CD4-positive, alpha-beta T cell treated with Interleukin-6 for 4 hours (primary cell): ENCODE measurements around the gene LRP1.
A peak's percentile ranks its signal among the peaks of the same experiment; 100 is the strongest.

Experiments used
- DNase-seq: peaks from one replicate; pipeline ENCODE4 v3.0.0-alpha.2; 2020; ENCODE audit warnings: mixed read lengths

The LRP1 gene

GRCh38 chr12:57215065-57215464, 86.8 kb downstream of the LRP1 start:
- no peak for DNase-seq

- DNase-seq: peak; percentile 16
Measured at GRCh38 chr12:57215668-57216013, 87.4 kb downstream of the LRP1 start.

- peak; percentile 83 for DNase-seq
Measured at GRCh38 chr12:57216014-57216911, 88.0 kb downstream of the LRP1 start, which contains the start of gene NXPH4. Gene NXPH4 (plus strand): TSS chr12:57216794. CDS start chr12:57216970, 176 bp downstream.

- peak; percentile 31 for DNase-seq
Measured at GRCh38 chr12:57216921-57217879, 88.9 kb downstream of the LRP1 start.

- no peak for DNase-seq
Measured at GRCh38 chr12:57218030-57218853, 90.0 kb downstream of the LRP1 start.

GRCh38 chr12:57219205-57219992, 91.1 kb downstream of the LRP1 start:
- DNase-seq: no peak

- no peak for DNase-seq
Measured at GRCh38 chr12:57219993-57220754, 91.9 kb downstream of the LRP1 start.

DNA sequence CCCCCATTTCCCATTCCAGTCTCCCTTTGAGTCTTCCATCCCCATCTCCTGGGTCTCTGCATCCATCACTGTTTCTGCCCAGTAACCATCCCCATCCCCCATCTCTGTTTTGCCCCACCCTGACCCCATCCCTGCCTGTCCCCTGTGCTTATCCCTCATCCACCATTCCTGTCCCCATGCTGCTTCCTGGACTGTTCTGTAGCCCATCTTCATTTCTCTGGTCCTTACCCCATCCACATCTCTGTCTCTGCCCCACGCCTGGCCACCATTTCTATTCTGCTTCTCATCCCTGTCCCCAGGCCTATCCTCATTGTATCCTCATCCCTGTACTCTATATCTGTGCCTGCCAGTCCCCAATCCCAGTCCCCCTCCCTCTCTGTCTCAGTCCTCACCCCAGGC, 92.5 kb downstream of the LRP1 start:
- no peak for DNase-seq

GRCh38 chr12:57221169-57221917, 93.1 kb downstream of the LRP1 start:
- DNase-seq: no peak

- DNase-seq: no peak
Measured at GRCh38 chr12:57222286-57223190, 94.3 kb downstream of the LRP1 start.

DNA sequence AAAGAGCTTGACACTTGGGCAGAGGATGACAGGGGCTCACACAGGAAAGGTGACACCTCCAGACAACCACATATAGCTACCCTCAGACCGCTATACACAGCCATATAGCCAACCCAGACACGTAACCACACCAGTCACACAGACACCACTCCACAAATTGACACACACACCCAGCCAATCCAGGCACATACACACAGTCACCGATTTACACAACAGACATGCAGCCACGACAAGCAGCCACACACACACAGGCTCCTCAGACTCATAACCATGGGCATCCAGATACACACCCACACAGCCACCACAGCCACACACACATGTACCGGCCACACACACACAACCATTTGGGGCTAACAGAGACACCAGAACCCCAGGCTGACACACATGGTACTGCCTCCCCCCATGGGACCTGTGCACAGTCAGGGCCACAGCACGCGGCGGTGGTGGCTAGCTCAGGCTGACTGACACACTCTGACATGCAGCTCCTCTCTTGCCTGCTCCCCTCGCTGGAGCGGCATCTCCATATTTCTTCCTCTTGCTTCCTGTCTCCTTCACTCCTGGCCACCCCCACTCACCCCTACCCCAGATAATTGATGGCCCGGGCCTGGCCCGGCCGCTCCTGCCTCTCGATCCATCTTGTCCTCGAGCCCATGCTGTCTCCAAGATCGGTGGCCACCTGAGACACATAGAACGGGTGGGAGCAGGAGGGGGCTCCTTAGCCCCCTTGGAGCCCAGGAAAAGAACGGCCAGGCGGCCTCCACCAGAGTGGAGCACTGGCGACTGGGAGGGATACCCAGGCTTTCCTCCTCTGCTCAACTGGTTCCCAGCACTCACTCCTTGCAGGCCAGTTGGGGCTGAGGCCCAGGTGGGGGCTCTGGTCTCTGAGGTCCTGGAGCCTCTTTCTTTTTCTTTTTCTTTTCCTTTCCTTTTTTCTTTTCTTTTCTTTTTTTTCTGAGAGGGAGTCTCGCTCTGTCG, 95.2 kb downstream of the LRP1 start:
- no peak for DNase-seq

- no peak for DNase-seq
Measured at GRCh38 chr12:57224278-57224972, 96.1 kb downstream of the LRP1 start.

GRCh38 chr12:57224973-57225679, 96.8 kb downstream of the LRP1 start:
- DNase-seq: peak; percentile 80

- no peak for DNase-seq
Measured at GRCh38 chr12:57225680-57226210, 97.5 kb downstream of the LRP1 start.

DNA sequence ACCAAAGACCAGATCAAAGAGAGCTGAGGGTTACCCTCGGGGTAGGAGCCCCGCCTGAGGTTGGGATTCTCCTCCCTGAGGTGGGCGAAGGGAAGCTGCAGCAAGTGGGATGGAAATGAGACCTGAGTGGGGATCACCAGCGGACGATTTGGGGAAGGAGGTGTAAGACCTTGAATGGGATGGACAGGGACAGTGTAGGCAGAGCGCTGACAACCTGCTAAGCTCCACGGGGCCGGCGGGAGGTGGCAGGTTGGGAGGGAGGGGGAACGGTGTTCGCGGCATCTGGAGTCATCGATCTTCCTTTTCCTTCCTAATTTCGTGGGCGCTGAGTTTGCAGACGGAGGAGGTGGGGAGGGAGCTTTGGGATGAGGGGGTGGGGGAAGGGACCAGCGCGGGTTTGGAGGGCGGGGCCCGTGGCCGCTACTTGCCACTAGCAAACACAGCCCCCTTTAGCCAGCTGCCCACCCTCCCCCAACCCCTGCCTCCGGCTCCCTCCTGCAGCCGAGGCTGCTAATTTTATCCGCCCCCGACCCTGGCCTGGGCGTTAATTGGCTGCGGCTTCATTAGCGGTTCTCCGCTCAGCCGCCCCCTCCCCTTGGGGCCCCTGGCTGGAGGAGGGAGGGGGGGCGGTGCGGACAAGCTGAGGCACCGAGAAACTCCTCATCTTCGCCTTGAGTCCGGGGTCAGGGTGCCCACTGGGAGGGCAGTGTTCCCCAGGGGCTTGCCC, 98.5 kb downstream of the LRP1 start:
- DNase-seq: no peak
